Esophagus mucosa (tissue), 1 donor: Measurements from ENCODE around the gene ADAMTS3. TPM values are rescaled to one million over a fixed set of nuclear protein-coding genes. Genes with fewer than 3 reads are reported as not detected.

ENCODE experiments used
- ATAC-seq: fragments of 200-7000 bp; cut with Tn5 transposase; one replicate; pipeline ENCODE4 v1.9.1; 2020
- total RNA-seq: library from RNA; stranded (reverse); gene quantifications from one replicate; pipeline ENCODE4 v1.2.4, GENCODE V29; 2023
- donor health status: DM: yes; HTN: yes; CAD: no.

Gene ADAMTS3
- total RNA-seq, 1 donor from 2014 or later = 0.32 TPM

DNA sequence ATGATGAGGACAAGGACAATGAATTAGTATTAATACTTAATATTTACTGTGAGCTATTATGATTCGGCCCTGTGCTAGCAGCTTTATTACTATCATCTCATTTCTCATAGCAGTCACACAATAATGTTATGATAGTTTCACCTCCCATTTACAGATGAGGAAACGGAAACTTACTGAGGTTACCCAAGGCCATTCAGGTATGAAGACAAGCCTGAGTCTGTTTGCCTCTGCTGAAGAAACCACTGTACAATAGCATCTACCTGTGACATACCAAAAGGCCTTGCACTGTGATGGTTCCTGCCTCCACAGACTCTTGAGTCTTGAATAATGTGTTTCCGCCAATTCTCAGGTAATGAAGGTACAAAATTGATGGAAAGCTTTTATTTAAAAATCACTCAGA, 288.8 kb downstream of the ADAMTS3 start:
- no peak for ATAC-seq

DNA sequence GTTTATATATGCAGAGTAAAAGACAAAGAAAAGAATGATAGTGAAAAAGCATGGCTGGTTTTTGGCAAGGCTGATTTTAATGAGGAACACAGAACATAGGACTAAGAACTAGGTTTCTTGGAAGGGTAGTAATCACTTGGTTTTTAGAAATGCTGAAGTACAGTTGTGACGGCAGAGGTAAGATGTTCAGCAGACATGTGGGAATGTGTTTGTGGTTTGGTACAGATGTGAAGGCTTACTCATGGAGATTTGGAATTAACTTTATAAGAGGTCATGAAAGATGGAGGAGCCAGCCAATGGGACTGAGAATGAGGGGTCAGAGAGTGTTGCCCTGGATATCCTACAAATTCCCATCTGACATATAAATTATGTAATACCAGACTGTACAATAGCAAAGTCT, 293.6 kb downstream of the ADAMTS3 start:
- ATAC-seq = no peak

DNA sequence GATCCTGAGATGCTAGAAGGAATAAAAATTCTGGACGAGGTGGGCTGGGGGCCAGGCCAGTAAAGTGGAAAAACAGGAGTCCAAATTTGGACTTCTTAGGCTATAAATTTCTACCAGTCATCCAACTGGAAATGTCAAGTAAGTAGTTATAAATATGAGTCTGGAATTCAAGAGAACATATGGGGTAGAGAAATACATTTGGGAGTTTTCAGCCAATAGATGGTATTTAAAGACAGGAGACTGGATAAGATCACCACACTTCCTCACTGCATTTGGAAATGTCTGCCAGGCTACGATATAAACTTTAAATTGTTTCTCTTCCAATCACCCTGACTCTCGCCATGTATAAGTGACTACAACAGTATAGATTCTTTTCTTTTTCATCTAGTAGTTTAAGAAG, 294.8 kb downstream of the ADAMTS3 start:
- ATAC-seq = no peak

DNA sequence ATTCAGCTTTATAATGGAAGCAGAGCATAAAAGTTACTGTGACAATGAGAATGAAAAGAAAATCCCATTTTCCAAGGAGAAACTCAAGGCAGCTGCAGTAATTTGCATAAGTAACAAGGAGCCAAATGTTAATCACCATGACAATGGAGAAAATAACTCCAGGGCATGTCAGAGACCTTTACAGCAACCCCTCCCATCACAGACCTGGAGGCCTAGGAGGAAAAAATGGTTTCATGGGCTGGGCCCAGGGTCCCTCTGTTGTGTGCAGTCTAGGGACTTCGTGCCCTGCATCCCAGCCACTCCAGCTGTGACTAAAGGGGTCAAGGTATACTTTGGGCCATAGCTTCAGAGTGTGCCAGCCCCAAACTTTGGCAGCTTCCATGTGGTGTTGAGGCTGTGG, 313.8 kb downstream of the ADAMTS3 start:
- no peak for ATAC-seq

DNA sequence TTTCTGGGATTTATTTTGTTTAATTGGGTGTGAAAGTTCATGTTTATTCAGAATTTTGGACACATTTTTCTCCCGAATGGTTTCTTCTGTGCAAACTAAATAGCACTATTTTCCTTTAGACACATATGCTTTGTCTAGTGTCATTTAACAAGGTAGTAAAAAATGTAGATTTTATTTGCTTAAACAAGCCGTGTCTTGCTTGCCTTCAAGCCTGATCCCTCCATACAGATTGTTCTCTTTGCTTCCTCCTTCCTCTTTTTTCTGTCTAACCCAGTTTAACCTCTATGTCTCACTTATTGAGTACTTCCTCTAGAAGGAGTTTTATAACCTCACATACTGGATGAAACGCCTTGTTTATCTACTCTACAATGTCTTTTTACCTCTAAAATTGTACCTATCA, 325.4 kb downstream of the ADAMTS3 start:
- ATAC-seq = peak; percentile 86

DNA sequence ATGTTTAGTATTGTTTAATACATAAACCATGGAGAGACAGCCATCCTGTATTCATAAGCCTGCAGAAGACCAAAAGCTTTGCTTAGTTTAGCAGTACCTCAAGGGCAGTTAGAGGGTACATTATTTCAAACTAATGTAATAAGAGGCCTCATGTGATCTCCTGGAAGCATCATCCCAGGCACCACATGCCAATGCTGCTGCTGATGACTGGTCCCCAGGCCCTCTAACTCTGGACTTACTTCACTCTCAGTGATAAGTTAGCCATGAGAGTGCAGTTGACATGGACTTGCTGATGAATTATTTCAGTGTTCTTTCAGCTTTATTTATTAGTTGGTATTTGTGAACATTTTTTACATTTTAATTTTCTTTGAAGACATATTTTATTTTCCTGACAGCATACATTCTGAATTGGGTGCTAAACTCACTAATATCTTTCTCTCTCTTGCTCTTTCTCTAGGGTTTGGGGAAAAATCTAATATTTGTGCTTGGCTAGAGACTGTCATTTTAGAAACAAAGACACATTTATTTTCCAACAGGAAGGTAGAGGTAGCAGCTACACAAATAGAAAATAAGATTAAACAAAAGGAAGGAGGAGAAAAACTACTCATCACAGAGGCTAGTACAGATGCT, 329.4 kb downstream of the ADAMTS3 start:
- no peak for ATAC-seq
